ENCODE results near the gene AP2A1. TPM values are rescaled to one million over a fixed set of nuclear protein-coding genes. Genes with fewer than 3 reads are reported as not detected.
A peak's percentile ranks its signal among the peaks of the same experiment; 100 is the strongest.

AP2A1 gene
- total and polyA plus RNA-seq, 2 donors (not counting 1 experiment from before 2014, with no cell fraction given): 64.2 to 95.0 TPM

DNA sequence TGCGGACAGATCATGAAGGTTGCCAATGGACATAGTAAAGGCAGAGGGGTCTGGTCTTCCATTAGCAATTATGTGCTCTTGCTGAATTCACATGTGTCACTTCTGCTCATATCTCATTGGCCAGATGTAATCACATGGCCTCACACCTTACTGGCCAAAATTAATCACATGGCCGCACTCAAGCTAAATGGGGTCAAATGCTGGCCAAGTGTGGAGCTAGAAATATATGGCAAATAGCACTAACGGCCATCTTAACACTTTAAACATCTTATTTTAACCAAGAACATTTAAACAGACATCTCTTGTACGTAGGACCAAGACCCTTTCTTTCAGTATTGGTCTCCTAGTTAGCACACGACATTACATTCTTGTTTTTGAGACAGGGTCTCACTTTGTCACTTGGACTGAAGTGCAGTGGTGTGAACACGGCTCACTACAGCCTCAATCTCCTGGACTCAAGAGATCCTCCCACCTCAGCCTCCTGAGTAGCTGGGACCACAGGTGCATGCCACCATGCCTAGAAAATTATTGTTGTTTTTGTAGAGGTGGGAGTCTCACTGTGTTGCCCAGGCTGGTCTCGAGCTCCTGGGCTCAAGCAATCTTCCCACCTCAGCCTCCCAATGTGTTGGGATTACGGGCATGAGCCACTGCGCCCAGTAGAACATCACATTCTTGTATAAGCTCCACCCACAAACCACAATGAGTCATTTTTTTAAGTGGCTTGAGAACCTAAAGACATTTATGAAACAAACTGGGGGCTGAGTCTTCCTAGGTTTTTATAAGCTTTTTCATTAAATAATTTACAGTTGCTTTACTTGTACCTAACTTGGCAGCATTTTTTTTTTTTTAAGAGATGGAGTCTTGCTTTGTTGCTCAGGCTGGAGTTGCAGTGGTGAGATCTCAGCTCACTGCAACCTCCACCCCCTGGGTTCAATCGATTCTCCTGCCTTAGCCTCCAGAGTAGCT is 81.2 kb downstream of the AP2A1 start:
- Histone ChIP-seq H3K9ac (ENCODE audit: insufficient read depth, low read length) (no peak overlapping the region), H3K4me1 (ENCODE audit: control insufficient read depth, extremely low read depth, insufficient read depth, low read length) (peaks cover 10% of the 10 kb centered on the region), H3K9me3 (ENCODE audit: control insufficient read depth, insufficient read depth, low read depth, low read length) (no peaks in the 10 kb centered on the region), H3K27me3 (ENCODE audit: control insufficient read depth, insufficient read depth, low read length) (no peaks in the 10 kb centered on the region), H3K36me3 (ENCODE audit: control insufficient read depth, insufficient read depth, low read length) (no peaks in the 10 kb centered on the region), H4K20me1 (ENCODE audit: control insufficient read depth, extremely low read depth, insufficient read depth, low read length) (peaks cover 2% of the 10 kb centered on the region), H3K27ac (ENCODE audit: insufficient read depth, low read length) (no peak overlapping the region), H3K79me2 (ENCODE audit: control insufficient read depth, insufficient read depth, low read length) (peaks cover 13% of the 10 kb centered on the region), H2AFZ (ENCODE audit: low read length) (no peak overlapping the region), H3K4me2 (ENCODE audit: extremely low read depth, insufficient read depth, low read length) (peak overlapping the region; percentile 11), H3K4me3 (replicated peaks in 1 of 4; ENCODE audit: control extremely low read depth in 1 of 4, insufficient read depth in 1 of 4, low read depth in 3 of 4, low read length in 4 of 4) (no peak overlapping the region)
- DNase-seq (ENCODE audit: low read depth in 2 of 2): peak; percentile 90 to 93
- TF ChIP-seq EZH2 (IDR thresholded peaks at IDR 0.05; ENCODE audit: low read length, missing control alignments): no peak
- TF ChIP-seq, protein P1, sequence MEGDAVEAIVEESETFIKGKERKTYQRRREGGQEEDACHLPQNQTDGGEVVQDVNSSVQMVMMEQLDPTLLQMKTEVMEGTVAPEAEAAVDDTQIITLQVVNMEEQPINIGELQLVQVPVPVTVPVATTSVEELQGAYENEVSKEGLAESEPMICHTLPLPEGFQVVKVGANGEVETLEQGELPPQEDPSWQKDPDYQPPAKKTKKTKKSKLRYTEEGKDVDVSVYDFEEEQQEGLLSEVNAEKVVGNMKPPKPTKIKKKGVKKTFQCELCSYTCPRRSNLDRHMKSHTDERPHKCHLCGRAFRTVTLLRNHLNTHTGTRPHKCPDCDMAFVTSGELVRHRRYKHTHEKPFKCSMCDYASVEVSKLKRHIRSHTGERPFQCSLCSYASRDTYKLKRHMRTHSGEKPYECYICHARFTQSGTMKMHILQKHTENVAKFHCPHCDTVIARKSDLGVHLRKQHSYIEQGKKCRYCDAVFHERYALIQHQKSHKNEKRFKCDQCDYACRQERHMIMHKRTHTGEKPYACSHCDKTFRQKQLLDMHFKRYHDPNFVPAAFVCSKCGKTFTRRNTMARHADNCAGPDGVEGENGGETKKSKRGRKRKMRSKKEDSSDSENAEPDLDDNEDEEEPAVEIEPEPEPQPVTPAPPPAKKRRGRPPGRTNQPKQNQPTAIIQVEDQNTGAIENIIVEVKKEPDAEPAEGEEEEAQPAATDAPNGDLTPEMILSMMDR (conservative IDR thresholded peaks at IDR 0.05 in 1 of 2, IDR thresholded peaks at IDR 0.05 in 1 of 2; ENCODE audit: low read depth in 1 of 2, low read length in 2 of 2): no peak

DNA sequence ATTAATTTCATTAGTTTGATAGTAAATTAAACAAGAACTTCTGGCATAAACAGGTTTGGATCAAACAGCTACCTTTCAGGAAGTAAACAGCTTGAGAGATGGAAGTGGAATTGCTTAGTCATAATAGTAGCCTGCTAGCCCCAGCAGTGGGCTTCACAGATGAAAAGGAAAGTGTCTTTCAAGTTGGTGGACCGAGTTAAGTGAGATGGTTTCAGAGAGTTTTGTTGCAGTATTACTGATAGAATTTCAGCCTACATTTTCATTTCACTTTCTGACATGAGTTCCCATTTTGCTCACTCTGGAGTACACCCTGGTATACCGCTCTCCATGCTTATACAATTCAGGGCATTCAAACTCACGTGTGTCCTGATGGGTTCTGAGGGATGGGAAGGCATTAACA is 82.1 kb downstream of the AP2A1 start:
- peaks cover 2% of the 10 kb centered on the region for H4K20me1 ChIP-seq (ENCODE audit: control insufficient read depth, extremely low read depth, insufficient read depth, low read length)
- peaks cover 10% of the 10 kb centered on the region for H3K4me1 ChIP-seq (ENCODE audit: control insufficient read depth, extremely low read depth, insufficient read depth, low read length)
- no peaks in the 10 kb centered on the region for H3K9me3 ChIP-seq (ENCODE audit: control insufficient read depth, insufficient read depth, low read depth, low read length)
- H3K27ac ChIP-seq (ENCODE audit: insufficient read depth, low read length): no peak overlapping the region
- H2AFZ ChIP-seq (ENCODE audit: low read length): no peak overlapping the region
- H3K4me3 ChIP-seq (replicated peaks in 1 of 4; ENCODE audit: control extremely low read depth in 1 of 4, insufficient read depth in 1 of 4, low read depth in 3 of 4, low read length in 4 of 4): no peak overlapping the region
- H3K36me3 ChIP-seq (ENCODE audit: control insufficient read depth, insufficient read depth, low read length): no peaks in the 10 kb centered on the region
- no peak overlapping the region for H3K4me2 ChIP-seq (ENCODE audit: extremely low read depth, insufficient read depth, low read length)
- H3K9ac ChIP-seq (ENCODE audit: insufficient read depth, low read length): no peak overlapping the region
- TF ChIP-seq EZH2 (IDR thresholded peaks at IDR 0.05; ENCODE audit: low read length, missing control alignments): no peak
- TF ChIP-seq, protein P1 (conservative IDR thresholded peaks at IDR 0.05 in 1 of 2, IDR thresholded peaks at IDR 0.05 in 1 of 2; ENCODE audit: low read depth in 1 of 2, low read length in 2 of 2): no peak
- peaks cover 17% of the 10 kb centered on the region for H3K79me2 ChIP-seq (ENCODE audit: control insufficient read depth, insufficient read depth, low read length)
- H3K27me3 ChIP-seq (ENCODE audit: control insufficient read depth, insufficient read depth, low read length): no peaks in the 10 kb centered on the region
- DNase-seq (ENCODE audit: low read depth in 2 of 2): no peak

DNA sequence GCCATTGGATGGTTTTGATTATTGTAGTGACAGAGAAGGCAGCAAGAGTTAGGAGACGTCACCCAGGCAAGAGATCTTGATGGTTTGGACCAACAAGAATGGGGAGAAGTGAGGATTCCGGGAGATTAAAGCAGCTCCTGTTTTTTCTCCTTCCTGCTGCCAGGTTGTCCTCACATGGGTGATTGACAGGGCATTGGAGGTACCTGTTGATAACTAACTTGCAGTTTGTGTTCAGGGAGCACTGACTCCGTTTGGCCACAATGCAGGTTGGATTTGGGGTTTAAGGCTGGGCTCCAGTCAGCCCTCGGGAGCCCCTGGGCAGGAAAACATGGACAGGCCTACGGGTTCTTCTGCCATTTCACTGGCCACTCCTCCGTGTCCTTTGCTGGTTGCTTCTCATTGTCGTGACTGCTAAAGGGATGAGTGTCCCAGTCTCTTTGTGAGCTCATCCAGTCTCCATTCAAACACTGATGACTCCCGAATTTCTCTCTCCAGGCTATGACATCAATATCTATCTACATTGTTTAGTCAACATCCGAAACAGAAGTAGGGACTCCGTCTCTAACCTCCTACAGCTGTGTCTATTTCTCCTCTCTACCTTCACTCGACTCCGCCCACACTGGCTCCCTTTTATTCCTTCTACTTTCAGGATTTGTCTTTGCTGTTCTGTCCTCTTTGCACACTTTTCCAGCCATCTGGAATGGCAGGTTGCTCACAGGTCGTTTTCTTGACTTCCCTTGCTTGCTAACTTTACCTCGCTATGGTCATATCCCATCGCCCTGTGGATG is 82.8 kb downstream of the AP2A1 start:
- H3K4me1 ChIP-seq (ENCODE audit: control insufficient read depth, extremely low read depth, insufficient read depth, low read length): peaks cover 10% of the 10 kb centered on the region
- H3K4me3 ChIP-seq (replicated peaks in 1 of 4; ENCODE audit: control extremely low read depth in 1 of 4, insufficient read depth in 1 of 4, low read depth in 3 of 4, low read length in 4 of 4): peak overlapping the region in 3 of 4 experiments; percentile 64 to 94 (median 84)
- H3K9ac ChIP-seq (ENCODE audit: insufficient read depth, low read length): no peak overlapping the region
- peaks cover 1% of the 10 kb centered on the region for H3K36me3 ChIP-seq (ENCODE audit: control insufficient read depth, insufficient read depth, low read length)
- H3K27ac ChIP-seq (ENCODE audit: insufficient read depth, low read length): peak overlapping the region; percentile 95
- H3K27me3 ChIP-seq (ENCODE audit: control insufficient read depth, insufficient read depth, low read length): no peaks in the 10 kb centered on the region
- H3K9me3 ChIP-seq (ENCODE audit: control insufficient read depth, insufficient read depth, low read depth, low read length): no peaks in the 10 kb centered on the region
- no peak overlapping the region for H2AFZ ChIP-seq (ENCODE audit: low read length)
- TF ChIP-seq EZH2 (IDR thresholded peaks at IDR 0.05; ENCODE audit: low read length, missing control alignments): no peak
- TF ChIP-seq, protein P1 (conservative IDR thresholded peaks at IDR 0.05 in 1 of 2, IDR thresholded peaks at IDR 0.05 in 1 of 2; ENCODE audit: low read depth in 1 of 2, low read length in 2 of 2): no peak
- H3K79me2 ChIP-seq (ENCODE audit: control insufficient read depth, insufficient read depth, low read length): peaks cover 23% of the 10 kb centered on the region
- H4K20me1 ChIP-seq (ENCODE audit: control insufficient read depth, extremely low read depth, insufficient read depth, low read length): peaks cover 2% of the 10 kb centered on the region
- DNase-seq (ENCODE audit: low read depth in 2 of 2): no peak
- peak overlapping the region; percentile 71 for H3K4me2 ChIP-seq (ENCODE audit: extremely low read depth, insufficient read depth, low read length)

Measured in fibroblast of lung (primary cell).